ENCODE data around the gene SPOPL. TPM values are rescaled to one million over a fixed set of nuclear protein-coding genes. Genes with fewer than 3 reads are reported as not detected.
"Not testable (repeated sequence)": the region's sequence is repeated elsewhere in the genome, so short reads cannot be mapped to it uniquely, and the experiment has no call there.

Gene SPOPL
- total RNA-seq, 1 donor from 2014 or later: 9.4 TPM

- H3K4me3 ChIP-seq (ENCODE audit: low read length in 3 of 3): no peak overlapping the region
- no peaks in the 10 kb centered on the region for H3K36me3 ChIP-seq (ENCODE audit: control insufficient read depth in 3 of 3, insufficient read depth in 3 of 3, low read length in 3 of 3)
- no peaks in the 10 kb centered on the region for H3K27me3 ChIP-seq (ENCODE audit: control insufficient read depth in 3 of 3, insufficient read depth in 3 of 3, low read length in 3 of 3)
- H3K9ac ChIP-seq (ENCODE audit: low read depth in 1 of 3, low read length in 3 of 3): no peak overlapping the region
- no peaks in the 10 kb centered on the region for H3K9me3 ChIP-seq (ENCODE audit: control insufficient read depth in 3 of 3, low read length in 3 of 3)
- H3K4me1 ChIP-seq (ENCODE audit: control insufficient read depth in 3 of 3, insufficient read depth in 3 of 3, low read length in 3 of 3): peaks cover 7 to 10% (median 8%) of the 10 kb centered on the region in 3 donors
- no peak overlapping the region for H3K27ac ChIP-seq (ENCODE audit: low read depth, low read length)
These were observed 17.3 kb downstream of the SPOPL start for GRCh38 chr2:138518860-138519259.

GRCh38 chr2:138521821-138522220 is 20.3 kb downstream of the SPOPL start:
- no peaks in the 10 kb centered on the region for H3K9me3 ChIP-seq (ENCODE audit: control insufficient read depth in 3 of 3, low read length in 3 of 3)
- H3K27me3 ChIP-seq (ENCODE audit: control insufficient read depth in 3 of 3, insufficient read depth in 3 of 3, low read length in 3 of 3): no peaks in the 10 kb centered on the region
- H3K36me3 ChIP-seq (ENCODE audit: control insufficient read depth in 3 of 3, insufficient read depth in 3 of 3, low read length in 3 of 3): no peaks in the 10 kb centered on the region
- no peak overlapping the region for H3K9ac ChIP-seq (ENCODE audit: low read depth in 1 of 3, low read length in 3 of 3)
- no peaks in the 10 kb centered on the region for H3K4me1 ChIP-seq (ENCODE audit: control insufficient read depth in 3 of 3, insufficient read depth in 3 of 3, low read length in 3 of 3)
- no peak overlapping the region for H3K4me3 ChIP-seq (ENCODE audit: low read length in 3 of 3)
- H3K27ac ChIP-seq (ENCODE audit: low read depth, low read length): no peak overlapping the region

GRCh38 chr2:138522556-138522955 is 21.0 kb downstream of the SPOPL start:
- H3K4me1 ChIP-seq (ENCODE audit: control insufficient read depth in 3 of 3, insufficient read depth in 3 of 3, low read length in 3 of 3): no peaks in the 10 kb centered on the region
- no peaks in the 10 kb centered on the region for H3K27me3 ChIP-seq (ENCODE audit: control insufficient read depth in 3 of 3, insufficient read depth in 3 of 3, low read length in 3 of 3)
- no peak overlapping the region for H3K9ac ChIP-seq (ENCODE audit: low read depth in 1 of 3, low read length in 3 of 3)
- no peak overlapping the region for H3K4me3 ChIP-seq (ENCODE audit: low read length in 3 of 3)
- no peaks in the 10 kb centered on the region for H3K9me3 ChIP-seq (ENCODE audit: control insufficient read depth in 3 of 3, low read length in 3 of 3)
- H3K36me3 ChIP-seq (ENCODE audit: control insufficient read depth in 3 of 3, insufficient read depth in 3 of 3, low read length in 3 of 3): no peaks in the 10 kb centered on the region
- H3K27ac ChIP-seq (ENCODE audit: low read depth, low read length): no peak overlapping the region

GRCh38 chr2:138523018-138523672 is 21.6 kb downstream of the SPOPL start:
- not testable (repeated sequence) for H3K9me3 ChIP-seq (ENCODE audit: control insufficient read depth in 3 of 3, low read length in 3 of 3); H3K27ac ChIP-seq (ENCODE audit: low read depth, low read length); H3K9ac ChIP-seq (ENCODE audit: low read depth in 1 of 3, low read length in 3 of 3); H3K4me3 ChIP-seq (ENCODE audit: low read length in 3 of 3); H3K27me3 ChIP-seq (ENCODE audit: control insufficient read depth in 3 of 3, insufficient read depth in 3 of 3, low read length in 3 of 3); H3K36me3 ChIP-seq (ENCODE audit: control insufficient read depth in 3 of 3, insufficient read depth in 3 of 3, low read length in 3 of 3); H3K4me1 ChIP-seq (ENCODE audit: control insufficient read depth in 3 of 3, insufficient read depth in 3 of 3, low read length in 3 of 3)

- not testable (repeated sequence) for H3K9me3 ChIP-seq (ENCODE audit: control insufficient read depth in 3 of 3, low read length in 3 of 3); H3K9ac ChIP-seq (ENCODE audit: low read depth in 1 of 3, low read length in 3 of 3); H3K4me1 ChIP-seq (ENCODE audit: control insufficient read depth in 3 of 3, insufficient read depth in 3 of 3, low read length in 3 of 3); H3K27me3 ChIP-seq (ENCODE audit: control insufficient read depth in 3 of 3, insufficient read depth in 3 of 3, low read length in 3 of 3); H3K4me3 ChIP-seq (ENCODE audit: low read length in 3 of 3); H3K27ac ChIP-seq (ENCODE audit: low read depth, low read length); H3K36me3 ChIP-seq (ENCODE audit: control insufficient read depth in 3 of 3, insufficient read depth in 3 of 3, low read length in 3 of 3)
These were observed 22.1 kb downstream of the SPOPL start for GRCh38 chr2:138523673-138524042.

GRCh38 chr2:138524353-138524752 is 22.8 kb downstream of the SPOPL start:
- not testable (repeated sequence) for H3K4me3 ChIP-seq (ENCODE audit: low read length in 3 of 3); H3K36me3 ChIP-seq (ENCODE audit: control insufficient read depth in 3 of 3, insufficient read depth in 3 of 3, low read length in 3 of 3); H3K9ac ChIP-seq (ENCODE audit: low read depth in 1 of 3, low read length in 3 of 3); H3K27me3 ChIP-seq (ENCODE audit: control insufficient read depth in 3 of 3, insufficient read depth in 3 of 3, low read length in 3 of 3); H3K4me1 ChIP-seq (ENCODE audit: control insufficient read depth in 3 of 3, insufficient read depth in 3 of 3, low read length in 3 of 3); H3K9me3 ChIP-seq (ENCODE audit: control insufficient read depth in 3 of 3, low read length in 3 of 3); H3K27ac ChIP-seq (ENCODE audit: low read depth, low read length)

GRCh38 chr2:138531913-138532312 is 30.3 kb downstream of the SPOPL start:
- peaks cover 0 to 3% (median 3%) of the 10 kb centered on the region in 3 donors for H3K36me3 ChIP-seq (ENCODE audit: control insufficient read depth in 3 of 3, insufficient read depth in 3 of 3, low read length in 3 of 3)
- H3K9ac ChIP-seq (ENCODE audit: low read depth in 1 of 3, low read length in 3 of 3): no peak overlapping the region
- H3K4me1 ChIP-seq (ENCODE audit: control insufficient read depth in 3 of 3, insufficient read depth in 3 of 3, low read length in 3 of 3): no peaks in the 10 kb centered on the region
- no peak overlapping the region for H3K27ac ChIP-seq (ENCODE audit: low read depth, low read length)
- H3K27me3 ChIP-seq (ENCODE audit: control insufficient read depth in 3 of 3, insufficient read depth in 3 of 3, low read length in 3 of 3): no peaks in the 10 kb centered on the region
- no peak overlapping the region for H3K4me3 ChIP-seq (ENCODE audit: low read length in 3 of 3)
- H3K9me3 ChIP-seq (ENCODE audit: control insufficient read depth in 3 of 3, low read length in 3 of 3): no peaks in the 10 kb centered on the region

- Histone ChIP-seq H3K27ac (ENCODE audit: low read depth, low read length) (no peak overlapping the region), H3K36me3 (ENCODE audit: control insufficient read depth in 3 of 3, insufficient read depth in 3 of 3, low read length in 3 of 3) (peaks cover 3 to 5% (median 4%) of the 10 kb centered on the region in 3 donors), H3K4me3 (ENCODE audit: low read length in 3 of 3) (no peak overlapping the region), H3K9ac (ENCODE audit: low read depth in 1 of 3, low read length in 3 of 3) (no peak overlapping the region), H3K27me3 (ENCODE audit: control insufficient read depth in 3 of 3, insufficient read depth in 3 of 3, low read length in 3 of 3) (no peaks in the 10 kb centered on the region), H3K9me3 (ENCODE audit: control insufficient read depth in 3 of 3, low read length in 3 of 3) (no peaks in the 10 kb centered on the region), H3K4me1 (ENCODE audit: control insufficient read depth in 3 of 3, insufficient read depth in 3 of 3, low read length in 3 of 3) (no peaks in the 10 kb centered on the region)
These were observed 33.2 kb downstream of the SPOPL start for GRCh38 chr2:138534791-138535190.

GRCh38 chr2:138536302-138536701 is 34.7 kb downstream of the SPOPL start:
- no peak overlapping the region for H3K4me3 ChIP-seq (ENCODE audit: low read length in 3 of 3)
- H3K9me3 ChIP-seq (ENCODE audit: control insufficient read depth in 3 of 3, low read length in 3 of 3): no peaks in the 10 kb centered on the region
- H3K27me3 ChIP-seq (ENCODE audit: control insufficient read depth in 3 of 3, insufficient read depth in 3 of 3, low read length in 3 of 3): no peaks in the 10 kb centered on the region
- H3K4me1 ChIP-seq (ENCODE audit: control insufficient read depth in 3 of 3, insufficient read depth in 3 of 3, low read length in 3 of 3): no peaks in the 10 kb centered on the region
- H3K9ac ChIP-seq (ENCODE audit: low read depth in 1 of 3, low read length in 3 of 3): no peak overlapping the region
- H3K27ac ChIP-seq (ENCODE audit: low read depth, low read length): no peak overlapping the region
- peaks cover 3 to 5% (median 4%) of the 10 kb centered on the region in 3 donors for H3K36me3 ChIP-seq (ENCODE audit: control insufficient read depth in 3 of 3, insufficient read depth in 3 of 3, low read length in 3 of 3)

- H3K27me3 ChIP-seq (ENCODE audit: control insufficient read depth in 3 of 3, insufficient read depth in 3 of 3, low read length in 3 of 3): no peaks in the 10 kb centered on the region
These were observed 35.2 kb downstream of the SPOPL start for GRCh38 chr2:138536740-138537139.

More at GRCh38 chr2:138536740-138537139, 35.2 kb downstream of the SPOPL start:
- H3K9me3 ChIP-seq (ENCODE audit: control insufficient read depth in 3 of 3, low read length in 3 of 3): no peaks in the 10 kb centered on the region
- H3K4me3 ChIP-seq (ENCODE audit: low read length in 3 of 3): no peak overlapping the region
- no peak overlapping the region for H3K9ac ChIP-seq (ENCODE audit: low read depth in 1 of 3, low read length in 3 of 3)
- no peak overlapping the region for H3K27ac ChIP-seq (ENCODE audit: low read depth, low read length)
- H3K36me3 ChIP-seq (ENCODE audit: control insufficient read depth in 3 of 3, insufficient read depth in 3 of 3, low read length in 3 of 3): peaks cover 3 to 5% (median 4%) of the 10 kb centered on the region in 3 donors
- H3K4me1 ChIP-seq (ENCODE audit: control insufficient read depth in 3 of 3, insufficient read depth in 3 of 3, low read length in 3 of 3): no peaks in the 10 kb centered on the region
